ENCODE results near the gene COL27A1.

Gene COL27A1

DNA sequence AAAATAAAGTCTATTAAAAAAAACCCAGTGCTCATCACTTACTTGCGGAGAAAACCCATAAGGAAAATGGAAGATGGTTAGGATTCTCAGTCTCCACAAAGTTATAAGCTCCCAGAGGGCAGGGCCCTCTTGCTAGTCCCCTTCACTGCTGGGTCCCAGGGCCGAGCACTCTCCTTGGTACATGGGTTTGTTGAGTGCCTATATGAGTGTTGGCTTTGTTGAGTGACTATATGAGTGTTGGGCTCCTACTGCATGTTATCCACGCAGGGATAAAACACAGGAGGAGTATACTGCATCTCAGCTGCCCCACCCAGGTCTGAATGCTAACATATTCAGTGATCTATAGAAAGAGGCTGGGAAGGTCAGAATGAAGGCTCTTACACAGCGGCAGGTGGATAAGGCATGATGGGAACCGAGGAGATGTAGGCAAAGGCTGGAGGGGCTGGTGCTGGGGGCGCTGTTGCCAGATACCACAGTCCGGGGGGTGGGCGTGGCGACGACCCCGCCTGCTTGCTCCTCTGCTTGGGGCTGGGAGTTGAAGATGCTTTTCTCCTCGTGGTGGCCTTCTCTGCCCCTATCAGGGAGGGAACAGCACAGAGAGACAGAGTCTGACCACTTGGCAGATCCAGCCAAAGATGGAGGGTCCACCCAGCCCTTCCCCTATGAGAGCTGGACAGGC, 186.0 kb downstream of the COL27A1 start:
- no peak overlapping the region for H3K27ac ChIP-seq (ENCODE audit: low read depth, low read length)
- H3K9me3 ChIP-seq (ENCODE audit: control insufficient read depth in 5 of 5, low read length in 5 of 5) = no peaks in the 10 kb centered on the region
- H3K4me1 ChIP-seq (ENCODE audit: control insufficient read depth in 5 of 5, insufficient read depth in 5 of 5, low read length in 5 of 5) = peaks cover 0 to 5% (median 0%) of the 10 kb centered on the region in 5 donors
- no peak overlapping the region for H3K4me3 ChIP-seq (ENCODE audit: low read depth in 1 of 5, low read length in 5 of 5)
- H3K27me3 ChIP-seq (ENCODE audit: control insufficient read depth in 5 of 5, insufficient read depth in 4 of 5, low read length in 5 of 5) = no peaks in the 10 kb centered on the region
- H3K36me3 ChIP-seq (ENCODE audit: control insufficient read depth in 5 of 5, insufficient read depth in 5 of 5, low read length in 5 of 5) = peaks cover 16 to 98% (median 95%) of the 10 kb centered on the region in 5 donors
- H3K9ac ChIP-seq (ENCODE audit: low read length in 5 of 5) = no peak overlapping the region

DNA sequence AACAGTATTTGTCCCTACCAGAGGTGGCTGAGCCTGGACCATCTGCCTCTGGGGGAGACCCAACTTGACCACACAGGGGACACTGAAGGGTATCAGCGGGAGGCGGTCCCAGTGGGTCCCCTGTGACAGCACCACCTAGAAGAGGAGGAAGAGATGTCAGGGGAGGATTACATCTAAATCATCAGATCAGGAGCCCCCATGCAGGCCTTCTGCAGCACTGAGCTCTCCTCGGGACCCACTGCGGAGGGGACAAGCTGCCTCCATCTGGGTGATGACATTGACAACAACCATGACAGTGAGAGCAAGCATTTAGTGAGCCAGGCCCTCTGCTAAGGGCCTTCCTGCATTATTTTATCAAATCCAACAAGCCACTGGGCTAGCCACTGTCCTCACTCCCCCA, 186.7 kb downstream of the COL27A1 start:
- Histone ChIP-seq H3K36me3 (ENCODE audit: control insufficient read depth in 5 of 5, insufficient read depth in 5 of 5, low read length in 5 of 5) (peaks cover 20 to 99% (median 97%) of the 10 kb centered on the region in 5 donors), H3K9ac (ENCODE audit: low read length in 5 of 5) (no peak overlapping the region), H3K4me1 (ENCODE audit: control insufficient read depth in 5 of 5, insufficient read depth in 5 of 5, low read length in 5 of 5) (peaks cover 0 to 5% (median 0%) of the 10 kb centered on the region in 5 donors), H3K4me3 (ENCODE audit: low read depth in 1 of 5, low read length in 5 of 5) (no peak overlapping the region), H3K27me3 (ENCODE audit: control insufficient read depth in 5 of 5, insufficient read depth in 4 of 5, low read length in 5 of 5) (no peaks in the 10 kb centered on the region), H3K27ac (ENCODE audit: low read depth, low read length) (no peak overlapping the region), H3K9me3 (ENCODE audit: control insufficient read depth in 5 of 5, low read length in 5 of 5) (no peaks in the 10 kb centered on the region)

DNA sequence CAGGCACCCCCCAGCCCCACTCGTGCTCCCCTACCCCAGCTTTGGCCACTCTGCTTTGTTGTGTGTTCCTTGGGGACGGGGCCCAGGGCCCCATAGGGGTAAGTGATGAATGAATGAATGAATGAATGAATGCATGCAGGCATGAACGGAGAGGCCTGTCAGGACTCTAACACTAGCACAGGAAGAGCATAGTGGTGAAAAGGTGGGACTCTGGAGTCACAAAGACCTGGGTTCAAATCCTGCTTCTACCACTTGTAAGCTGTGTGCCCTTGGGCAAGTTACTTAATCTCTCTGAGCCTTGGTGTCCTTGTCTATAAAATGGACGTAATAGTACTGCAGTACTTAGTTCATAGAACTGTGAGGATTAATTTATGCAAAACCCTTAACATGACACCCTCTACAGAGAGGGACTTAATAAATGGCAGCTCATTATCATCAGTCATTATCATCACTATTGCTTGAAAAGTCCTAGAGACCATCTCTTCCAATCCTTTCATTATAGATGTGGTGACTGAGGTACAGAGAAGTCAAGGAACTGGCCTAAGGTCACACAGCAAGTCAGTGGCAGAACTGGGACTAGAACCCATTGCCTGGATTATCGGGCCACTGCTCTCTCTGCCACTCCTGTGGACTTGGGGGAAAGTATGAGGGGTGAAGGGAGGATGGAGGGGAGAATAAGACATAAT, 187.6 kb downstream of the COL27A1 start:
- Histone ChIP-seq H3K9me3 (ENCODE audit: control insufficient read depth in 5 of 5, low read length in 5 of 5) (no peaks in the 10 kb centered on the region), H3K9ac (ENCODE audit: low read length in 5 of 5) (no peak overlapping the region), H3K27me3 (ENCODE audit: control insufficient read depth in 5 of 5, insufficient read depth in 4 of 5, low read length in 5 of 5) (no peaks in the 10 kb centered on the region), H3K4me1 (ENCODE audit: control insufficient read depth in 5 of 5, insufficient read depth in 5 of 5, low read length in 5 of 5) (peaks cover 0 to 5% (median 0%) of the 10 kb centered on the region in 5 donors), H3K36me3 (ENCODE audit: control insufficient read depth in 5 of 5, insufficient read depth in 5 of 5, low read length in 5 of 5) (peaks cover 20 to 99% (median 95%) of the 10 kb centered on the region in 5 donors), H3K4me3 (ENCODE audit: low read depth in 1 of 5, low read length in 5 of 5) (no peak overlapping the region), H3K27ac (ENCODE audit: low read depth, low read length) (no peak overlapping the region)

DNA sequence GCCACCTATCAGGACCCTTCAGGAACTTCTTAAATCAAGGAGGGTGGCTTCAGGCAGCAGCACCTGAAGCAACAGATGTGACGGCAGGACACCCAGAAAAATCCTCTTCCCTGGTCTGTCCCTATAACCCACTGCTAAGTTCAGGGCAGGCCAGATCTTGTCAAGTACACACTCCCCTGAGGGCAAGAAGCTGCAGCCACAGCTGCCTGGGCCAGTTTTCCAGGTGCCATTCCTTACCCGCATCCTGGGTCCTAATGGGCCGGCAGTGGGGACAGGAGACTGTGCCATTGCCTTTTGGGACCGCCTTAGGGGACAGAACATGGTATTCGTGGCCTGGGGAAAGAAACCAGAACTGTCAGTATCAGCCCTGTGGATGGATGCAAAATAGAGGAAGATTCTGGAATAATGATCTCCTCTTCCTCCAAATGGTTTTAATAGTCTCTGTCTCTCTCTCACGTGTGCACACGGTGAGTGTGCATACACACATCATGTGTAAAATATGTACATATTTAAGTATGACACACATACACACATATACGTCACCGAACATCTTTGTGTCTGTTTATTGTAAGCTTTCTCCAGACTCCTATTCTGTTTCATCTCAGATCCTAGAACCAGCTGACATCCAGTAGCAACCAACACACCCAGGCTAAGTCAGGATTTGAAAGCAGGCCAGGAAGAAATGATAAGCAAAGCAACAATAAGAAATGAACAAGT, 188.3 kb downstream of the COL27A1 start:
- H3K27ac ChIP-seq (ENCODE audit: low read depth, low read length) = no peak overlapping the region
- H3K36me3 ChIP-seq (ENCODE audit: control insufficient read depth in 5 of 5, insufficient read depth in 5 of 5, low read length in 5 of 5) = peaks cover 16 to 99% (median 95%) of the 10 kb centered on the region in 5 donors
- H3K9ac ChIP-seq (ENCODE audit: low read length in 5 of 5) = no peak overlapping the region
- peaks cover 0 to 9% (median 2%) of the 10 kb centered on the region in 5 donors for H3K4me1 ChIP-seq (ENCODE audit: control insufficient read depth in 5 of 5, insufficient read depth in 5 of 5, low read length in 5 of 5)
- H3K9me3 ChIP-seq (ENCODE audit: control insufficient read depth in 5 of 5, low read length in 5 of 5) = no peaks in the 10 kb centered on the region
- H3K27me3 ChIP-seq (ENCODE audit: control insufficient read depth in 5 of 5, insufficient read depth in 4 of 5, low read length in 5 of 5) = no peaks in the 10 kb centered on the region
- H3K4me3 ChIP-seq (ENCODE audit: low read depth in 1 of 5, low read length in 5 of 5) = no peak overlapping the region

DNA sequence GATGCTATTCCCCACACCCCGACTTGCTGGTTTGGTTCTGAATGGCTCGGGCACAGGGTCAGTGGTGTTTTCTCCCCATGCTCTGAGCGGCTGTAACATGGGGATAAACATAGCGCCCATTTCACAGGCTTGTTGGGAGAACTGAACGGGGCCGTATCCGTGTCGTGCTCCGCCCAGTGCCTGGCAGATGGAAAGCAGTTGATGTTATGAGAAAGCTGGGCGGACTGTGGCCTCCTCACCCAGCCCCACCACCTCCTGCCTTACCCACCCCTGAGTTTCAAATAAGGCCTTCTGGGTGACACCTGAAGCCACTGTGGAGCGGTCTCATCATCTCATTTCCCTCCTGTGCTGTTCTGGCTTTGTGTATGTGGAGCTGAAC, 188.8 kb downstream of the COL27A1 start:
- Histone ChIP-seq H3K27me3 (ENCODE audit: control insufficient read depth in 5 of 5, insufficient read depth in 4 of 5, low read length in 5 of 5) (no peaks in the 10 kb centered on the region), H3K36me3 (ENCODE audit: control insufficient read depth in 5 of 5, insufficient read depth in 5 of 5, low read length in 5 of 5) (peaks cover 16 to 99% (median 96%) of the 10 kb centered on the region in 5 donors), H3K4me3 (ENCODE audit: low read depth in 1 of 5, low read length in 5 of 5) (no peak overlapping the region), H3K9ac (ENCODE audit: low read length in 5 of 5) (no peak overlapping the region), H3K4me1 (ENCODE audit: control insufficient read depth in 5 of 5, insufficient read depth in 5 of 5, low read length in 5 of 5) (peaks cover 0 to 13% (median 7%) of the 10 kb centered on the region in 5 donors), H3K27ac (ENCODE audit: low read depth, low read length) (no peak overlapping the region), H3K9me3 (ENCODE audit: control insufficient read depth in 5 of 5, low read length in 5 of 5) (no peaks in the 10 kb centered on the region)

DNA sequence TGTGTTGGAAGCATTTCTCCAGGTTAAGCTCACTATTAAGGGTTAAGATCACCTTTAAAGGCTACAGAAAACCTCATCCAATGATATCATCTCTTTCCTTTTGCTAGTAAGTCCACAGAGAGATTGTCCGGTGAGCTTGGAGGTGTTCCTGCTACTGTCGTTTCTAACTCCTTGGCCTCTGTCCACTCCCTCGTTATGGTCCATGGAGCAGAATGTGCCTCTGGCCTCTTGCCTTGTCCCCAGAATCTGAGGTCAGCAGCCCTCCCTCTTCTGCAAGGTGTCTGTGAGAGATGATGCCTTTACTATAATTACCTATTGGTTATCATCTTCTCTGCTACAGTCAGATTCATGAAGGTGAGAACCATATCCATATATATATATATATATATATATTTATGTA, 189.4 kb downstream of the COL27A1 start:
- Histone ChIP-seq H3K36me3 (ENCODE audit: control insufficient read depth in 5 of 5, insufficient read depth in 5 of 5, low read length in 5 of 5) (peaks cover 16 to 99% (median 96%) of the 10 kb centered on the region in 5 donors), H3K27me3 (ENCODE audit: control insufficient read depth in 5 of 5, insufficient read depth in 4 of 5, low read length in 5 of 5) (no peaks in the 10 kb centered on the region), H3K4me3 (ENCODE audit: low read depth in 1 of 5, low read length in 5 of 5) (no peak overlapping the region), H3K27ac (ENCODE audit: low read depth, low read length) (no peak overlapping the region), H3K9me3 (ENCODE audit: control insufficient read depth in 5 of 5, low read length in 5 of 5) (no peaks in the 10 kb centered on the region), H3K4me1 (ENCODE audit: control insufficient read depth in 5 of 5, insufficient read depth in 5 of 5, low read length in 5 of 5) (peaks cover 0 to 13% (median 12%) of the 10 kb centered on the region in 5 donors), H3K9ac (ENCODE audit: low read length in 5 of 5) (no peak overlapping the region)

GRCh38 chr9:114345493-114346065, 190.2 kb downstream of the COL27A1 start:
- Histone ChIP-seq H3K4me1 (ENCODE audit: control insufficient read depth in 5 of 5, insufficient read depth in 5 of 5, low read length in 5 of 5) (peaks cover 0 to 14% (median 8%) of the 10 kb centered on the region in 5 donors), H3K4me3 (ENCODE audit: low read depth in 1 of 5, low read length in 5 of 5) (no peak overlapping the region), H3K36me3 (ENCODE audit: control insufficient read depth in 5 of 5, insufficient read depth in 5 of 5, low read length in 5 of 5) (peaks cover 16 to 99% (median 96%) of the 10 kb centered on the region in 5 donors), H3K9ac (ENCODE audit: low read length in 5 of 5) (no peak overlapping the region), H3K9me3 (ENCODE audit: control insufficient read depth in 5 of 5, low read length in 5 of 5) (no peaks in the 10 kb centered on the region), H3K27me3 (ENCODE audit: control insufficient read depth in 5 of 5, insufficient read depth in 4 of 5, low read length in 5 of 5) (no peaks in the 10 kb centered on the region), H3K27ac (ENCODE audit: low read depth, low read length) (no peak overlapping the region)

DNA sequence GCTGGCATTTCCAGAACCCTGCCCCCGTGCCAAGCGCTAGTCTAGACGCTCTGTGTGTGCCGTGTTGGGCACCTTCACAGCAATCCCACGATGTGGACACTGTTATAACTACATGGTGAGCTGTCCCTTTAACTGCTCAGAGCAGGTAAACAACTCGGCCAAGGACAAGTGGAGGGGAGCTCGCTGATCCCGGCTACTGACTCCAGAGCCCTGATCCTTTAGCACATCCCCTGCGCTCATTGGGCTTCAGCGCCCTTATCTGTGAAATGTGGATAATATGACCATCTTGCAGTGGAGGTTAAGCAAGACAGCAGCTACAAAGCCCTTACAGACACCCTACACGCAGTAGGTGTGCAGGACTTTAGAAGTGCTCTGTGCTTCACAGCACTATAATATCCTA, 190.8 kb downstream of the COL27A1 start:
- peaks cover 0 to 14% (median 8%) of the 10 kb centered on the region in 5 donors for H3K4me1 ChIP-seq (ENCODE audit: control insufficient read depth in 5 of 5, insufficient read depth in 5 of 5, low read length in 5 of 5)
- H3K9me3 ChIP-seq (ENCODE audit: control insufficient read depth in 5 of 5, low read length in 5 of 5) = no peaks in the 10 kb centered on the region
- no peak overlapping the region for H3K27ac ChIP-seq (ENCODE audit: low read depth, low read length)
- H3K27me3 ChIP-seq (ENCODE audit: control insufficient read depth in 5 of 5, insufficient read depth in 4 of 5, low read length in 5 of 5) = no peaks in the 10 kb centered on the region
- H3K36me3 ChIP-seq (ENCODE audit: control insufficient read depth in 5 of 5, insufficient read depth in 5 of 5, low read length in 5 of 5) = peaks cover 16 to 99% (median 96%) of the 10 kb centered on the region in 5 donors
- H3K4me3 ChIP-seq (ENCODE audit: low read depth in 1 of 5, low read length in 5 of 5) = no peak overlapping the region
- H3K9ac ChIP-seq (ENCODE audit: low read length in 5 of 5) = no peak overlapping the region

DNA sequence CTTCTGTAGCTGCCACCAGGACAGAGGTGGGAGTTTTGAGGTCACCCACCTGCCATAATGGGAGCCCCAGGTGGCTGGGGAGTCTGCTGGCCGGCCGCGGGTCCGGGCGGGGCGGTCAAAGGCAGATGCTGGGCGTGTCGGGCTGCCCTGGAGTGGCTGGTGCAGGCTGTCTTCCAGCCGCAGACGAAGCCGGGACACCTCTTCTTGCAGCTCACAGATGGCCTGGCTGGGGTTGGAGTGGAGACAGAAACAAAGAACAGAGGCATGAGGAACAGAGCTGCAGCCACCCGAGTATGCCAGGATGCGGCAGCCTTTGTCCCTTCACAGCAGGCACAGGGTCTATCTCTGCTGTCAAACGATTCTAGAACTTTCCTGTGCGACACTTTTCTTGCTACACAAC, 192.3 kb downstream of the COL27A1 start:
- Histone ChIP-seq H3K36me3 (ENCODE audit: control insufficient read depth in 5 of 5, insufficient read depth in 5 of 5, low read length in 5 of 5) (peaks cover 16 to 96% (median 89%) of the 10 kb centered on the region in 5 donors), H3K27me3 (ENCODE audit: control insufficient read depth in 5 of 5, insufficient read depth in 4 of 5, low read length in 5 of 5) (no peaks in the 10 kb centered on the region), H3K4me3 (ENCODE audit: low read depth in 1 of 5, low read length in 5 of 5) (no peak overlapping the region), H3K27ac (ENCODE audit: low read depth, low read length) (peak overlapping the region; percentile 41), H3K4me1 (ENCODE audit: control insufficient read depth in 5 of 5, insufficient read depth in 5 of 5, low read length in 5 of 5) (peaks cover 0 to 18% (median 8%) of the 10 kb centered on the region in 5 donors), H3K9ac (ENCODE audit: low read length in 5 of 5) (no peak overlapping the region), H3K9me3 (ENCODE audit: control insufficient read depth in 5 of 5, low read length in 5 of 5) (no peaks in the 10 kb centered on the region)
